ENCODE measurements around the gene GRIK2.

GRCh38 chr6:101931766-101932165 is 538.3 kb downstream of the GRIK2 start:
- TF ChIP-seq CTCF (IDR thresholded peaks at IDR 0.05) = no peak
- no peak for TF ChIP-seq POLR2AphosphoS5 (IDR thresholded peaks at IDR 0.05)
- no peak for TF ChIP-seq POLR2A (IDR thresholded peaks at IDR 0.05)
- TF ChIP-seq EP300 (IDR thresholded peaks at IDR 0.05; ENCODE audit: low read depth) = no peak
